ENCODE data around the gene MUC6.

DNA sequence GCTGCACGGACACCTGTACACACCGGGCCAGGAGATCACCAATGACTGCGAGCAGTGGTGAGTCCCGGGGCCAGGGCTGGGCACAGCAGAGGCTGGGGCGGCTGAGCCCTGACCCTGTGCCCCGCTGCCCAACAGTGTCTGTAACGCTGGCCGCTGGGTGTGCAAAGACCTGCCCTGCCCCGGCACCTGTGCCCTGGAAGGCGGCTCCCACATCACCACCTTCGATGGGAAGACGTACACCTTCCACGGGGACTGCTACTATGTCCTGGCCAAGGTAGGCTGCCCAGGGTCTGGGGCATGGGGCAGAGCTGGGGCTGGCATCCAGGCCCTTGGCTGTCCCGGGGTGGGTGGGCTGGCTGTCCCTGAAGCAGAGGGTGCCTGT is 45.8 kb upstream of the MUC6 start:
- TF ChIP-seq ZNF426 (tag by site-specific recombination; IDR thresholded peaks at IDR 0.05), result no peak
- TF ChIP-seq ZNF510 (tag by site-specific recombination; IDR thresholded peaks at IDR 0.05; ENCODE audit: insufficient replicate concordance), result no peak
- no peak for TF ChIP-seq ZNF140 (tag by site-specific recombination; IDR thresholded peaks at IDR 0.05)
- TF ChIP-seq, protein P1, sequence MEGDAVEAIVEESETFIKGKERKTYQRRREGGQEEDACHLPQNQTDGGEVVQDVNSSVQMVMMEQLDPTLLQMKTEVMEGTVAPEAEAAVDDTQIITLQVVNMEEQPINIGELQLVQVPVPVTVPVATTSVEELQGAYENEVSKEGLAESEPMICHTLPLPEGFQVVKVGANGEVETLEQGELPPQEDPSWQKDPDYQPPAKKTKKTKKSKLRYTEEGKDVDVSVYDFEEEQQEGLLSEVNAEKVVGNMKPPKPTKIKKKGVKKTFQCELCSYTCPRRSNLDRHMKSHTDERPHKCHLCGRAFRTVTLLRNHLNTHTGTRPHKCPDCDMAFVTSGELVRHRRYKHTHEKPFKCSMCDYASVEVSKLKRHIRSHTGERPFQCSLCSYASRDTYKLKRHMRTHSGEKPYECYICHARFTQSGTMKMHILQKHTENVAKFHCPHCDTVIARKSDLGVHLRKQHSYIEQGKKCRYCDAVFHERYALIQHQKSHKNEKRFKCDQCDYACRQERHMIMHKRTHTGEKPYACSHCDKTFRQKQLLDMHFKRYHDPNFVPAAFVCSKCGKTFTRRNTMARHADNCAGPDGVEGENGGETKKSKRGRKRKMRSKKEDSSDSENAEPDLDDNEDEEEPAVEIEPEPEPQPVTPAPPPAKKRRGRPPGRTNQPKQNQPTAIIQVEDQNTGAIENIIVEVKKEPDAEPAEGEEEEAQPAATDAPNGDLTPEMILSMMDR (tag by site-specific recombination; IDR thresholded peaks at IDR 0.05), result no peak
- no peak for TF ChIP-seq ZNF404 (tag by site-specific recombination; IDR thresholded peaks at IDR 0.05)
